Lower lobe of right lung (tissue), 2 donors: ENCODE results near the gene SLC7A1. TPM values are rescaled to one million over a fixed set of nuclear protein-coding genes. Genes with fewer than 3 reads are reported as not detected.

Experiments used
- ATAC-seq, 2 donors: fragments of 200-7000 bp; cut with Tn5 transposase; one replicate each; pipeline ENCODE4 v1.9.1; 2020 to 2022; ENCODE audit warnings: mild to moderate bottlenecking in 2 of 2, moderate library complexity in 2 of 2
- DNase-seq: peaks from one replicate; pipeline ENCODE4 v3.0.0-alpha.2; 2020
- H3K27ac ChIP-seq: fragments of 200-600 bp; one replicate; pipeline ENCODE4 v1.8.0; 2022
- H3K27me3 ChIP-seq: fragments of 200-600 bp; one replicate; pipeline ENCODE4 v1.8.0; 2022; ENCODE audit warnings: low read depth
- H3K36me3 ChIP-seq: fragments of 200-600 bp; one replicate; pipeline ENCODE4 v1.8.0; 2022; ENCODE audit warnings: mild to moderate bottlenecking
- H3K4me1 ChIP-seq: fragments of 200-600 bp; one replicate; pipeline ENCODE4 v1.8.0; 2022
- H3K4me3 ChIP-seq: fragments of 200-600 bp; one replicate; pipeline ENCODE4 v1.8.0; 2022; ENCODE audit warnings: mild to moderate bottlenecking
- H3K9me3 ChIP-seq: fragments of 200-600 bp; one replicate; pipeline ENCODE4 v1.8.0; 2022
- intact Hi-C: fragments of 100-400 bp; cut with DNase I; formaldehyde crosslinking; loops from one replicate; pipeline ENCODE4 v1.11.0; 2022
- total RNA-seq: library from RNA; stranded (reverse); fragmentation: NEBNext Ultra II Directional; extraction: Animal tissue kit (Norgen Biotek cat#: 25700); gene quantifications from one replicate; pipeline ENCODE4 v1.2.1, GENCODE V29; 2021
- TF ChIP-seq, protein P1 (sequence below): fragments of 200-600 bp; IDR thresholded peaks from one replicate; pipeline ENCODE4 v1.8.0; 2022; ENCODE audit warnings: antibody characterized with exemption, mild to moderate bottlenecking
- donor health status: DM: no; HTN: yes; CAD: no; lungs with severe emphysema.

Gene SLC7A1
- total RNA-seq, 1 donor from 2014 or later, result 19.2 TPM

DNA sequence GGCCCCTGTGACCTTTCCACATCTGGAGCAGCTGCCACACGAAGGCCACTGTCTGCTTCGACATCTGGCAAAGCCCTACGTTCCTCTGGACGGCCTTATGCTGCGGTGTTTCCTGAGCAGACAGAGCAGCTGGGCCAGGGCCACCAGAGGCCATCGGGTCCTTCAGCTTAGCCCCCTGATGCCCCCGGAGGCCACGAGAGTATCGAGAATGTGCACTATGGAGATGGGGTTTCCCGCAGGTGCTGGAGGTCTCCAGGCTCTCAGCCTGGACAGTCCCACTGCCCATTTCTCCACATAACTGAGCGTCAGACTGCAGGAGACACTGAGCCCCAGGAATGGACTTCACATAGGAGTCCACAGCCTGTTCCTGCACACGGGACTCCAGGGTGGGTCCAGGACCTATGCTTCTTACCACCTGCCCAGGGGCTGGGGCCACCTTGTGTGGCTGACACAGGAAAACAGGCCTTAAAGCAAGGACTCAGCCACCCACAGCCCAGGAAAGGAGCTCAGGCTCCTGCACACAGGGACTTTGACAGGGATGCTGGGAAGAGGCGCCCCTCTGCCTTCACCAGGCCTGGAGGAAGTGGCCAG, 80.7 kb downstream of the SLC7A1 start:
- ATAC-seq (no peak), DNase-seq (no peak)
- H3K4me3 ChIP-seq, result no peak overlapping the region
- H3K4me1 ChIP-seq, result no peaks in the 10 kb centered on the region
- H3K36me3 ChIP-seq, result peaks cover 52% of the 10 kb centered on the region
- intact Hi-C loops, result no loop called here
- TF ChIP-seq, protein P1, sequence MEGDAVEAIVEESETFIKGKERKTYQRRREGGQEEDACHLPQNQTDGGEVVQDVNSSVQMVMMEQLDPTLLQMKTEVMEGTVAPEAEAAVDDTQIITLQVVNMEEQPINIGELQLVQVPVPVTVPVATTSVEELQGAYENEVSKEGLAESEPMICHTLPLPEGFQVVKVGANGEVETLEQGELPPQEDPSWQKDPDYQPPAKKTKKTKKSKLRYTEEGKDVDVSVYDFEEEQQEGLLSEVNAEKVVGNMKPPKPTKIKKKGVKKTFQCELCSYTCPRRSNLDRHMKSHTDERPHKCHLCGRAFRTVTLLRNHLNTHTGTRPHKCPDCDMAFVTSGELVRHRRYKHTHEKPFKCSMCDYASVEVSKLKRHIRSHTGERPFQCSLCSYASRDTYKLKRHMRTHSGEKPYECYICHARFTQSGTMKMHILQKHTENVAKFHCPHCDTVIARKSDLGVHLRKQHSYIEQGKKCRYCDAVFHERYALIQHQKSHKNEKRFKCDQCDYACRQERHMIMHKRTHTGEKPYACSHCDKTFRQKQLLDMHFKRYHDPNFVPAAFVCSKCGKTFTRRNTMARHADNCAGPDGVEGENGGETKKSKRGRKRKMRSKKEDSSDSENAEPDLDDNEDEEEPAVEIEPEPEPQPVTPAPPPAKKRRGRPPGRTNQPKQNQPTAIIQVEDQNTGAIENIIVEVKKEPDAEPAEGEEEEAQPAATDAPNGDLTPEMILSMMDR, result no peak
- H3K27me3 ChIP-seq, result no peaks in the 10 kb centered on the region
- no peaks in the 10 kb centered on the region for H3K9me3 ChIP-seq
- H3K27ac ChIP-seq, result no peak overlapping the region

DNA sequence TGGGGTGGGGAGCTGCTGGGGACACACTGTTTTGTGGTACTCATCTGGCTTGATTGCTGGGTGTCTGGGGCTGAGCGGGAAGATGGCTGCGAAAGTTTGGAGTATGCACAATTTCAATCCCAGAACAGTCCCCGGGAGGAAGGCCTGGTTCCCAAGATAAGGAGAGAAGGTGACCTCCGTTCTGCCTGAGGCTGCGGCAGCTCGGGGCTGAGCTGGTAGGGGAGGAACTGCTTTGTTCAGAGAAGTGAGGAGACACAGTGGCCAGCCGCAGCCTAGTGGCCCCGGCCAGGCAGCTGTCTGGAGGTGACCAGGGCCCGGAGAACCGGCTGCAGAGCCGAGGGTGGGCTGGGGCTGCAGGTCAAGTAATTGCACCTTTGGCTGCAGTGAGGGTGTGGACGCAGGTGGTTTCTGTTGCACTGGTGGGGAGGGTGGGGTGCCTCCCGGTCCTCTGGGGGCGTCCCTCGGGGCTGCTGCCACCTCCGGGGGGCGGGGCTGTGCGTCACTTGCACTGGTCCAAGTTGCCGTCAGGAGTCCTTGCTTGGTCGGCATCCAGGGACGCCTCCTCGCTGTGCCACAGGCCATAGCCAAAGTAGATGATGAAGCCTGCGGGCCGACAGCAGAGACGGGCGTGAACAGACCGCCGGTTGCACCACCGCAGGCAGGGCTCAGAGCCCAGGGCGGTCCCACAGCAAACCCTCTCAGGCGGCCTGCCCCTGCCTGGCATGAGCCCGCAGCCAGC, 81.3 kb downstream of the SLC7A1 start:
- DNase-seq (no peak), ATAC-seq (no peak)
- intact Hi-C loops, result no loop called here
- Histone ChIP-seq H3K4me1 (no peaks in the 10 kb centered on the region), H3K4me3 (no peak overlapping the region), H3K9me3 (no peaks in the 10 kb centered on the region), H3K27me3 (no peaks in the 10 kb centered on the region), H3K36me3 (peaks cover 49% of the 10 kb centered on the region), H3K27ac (no peak overlapping the region)
- TF ChIP-seq, protein P1, result no peak

DNA sequence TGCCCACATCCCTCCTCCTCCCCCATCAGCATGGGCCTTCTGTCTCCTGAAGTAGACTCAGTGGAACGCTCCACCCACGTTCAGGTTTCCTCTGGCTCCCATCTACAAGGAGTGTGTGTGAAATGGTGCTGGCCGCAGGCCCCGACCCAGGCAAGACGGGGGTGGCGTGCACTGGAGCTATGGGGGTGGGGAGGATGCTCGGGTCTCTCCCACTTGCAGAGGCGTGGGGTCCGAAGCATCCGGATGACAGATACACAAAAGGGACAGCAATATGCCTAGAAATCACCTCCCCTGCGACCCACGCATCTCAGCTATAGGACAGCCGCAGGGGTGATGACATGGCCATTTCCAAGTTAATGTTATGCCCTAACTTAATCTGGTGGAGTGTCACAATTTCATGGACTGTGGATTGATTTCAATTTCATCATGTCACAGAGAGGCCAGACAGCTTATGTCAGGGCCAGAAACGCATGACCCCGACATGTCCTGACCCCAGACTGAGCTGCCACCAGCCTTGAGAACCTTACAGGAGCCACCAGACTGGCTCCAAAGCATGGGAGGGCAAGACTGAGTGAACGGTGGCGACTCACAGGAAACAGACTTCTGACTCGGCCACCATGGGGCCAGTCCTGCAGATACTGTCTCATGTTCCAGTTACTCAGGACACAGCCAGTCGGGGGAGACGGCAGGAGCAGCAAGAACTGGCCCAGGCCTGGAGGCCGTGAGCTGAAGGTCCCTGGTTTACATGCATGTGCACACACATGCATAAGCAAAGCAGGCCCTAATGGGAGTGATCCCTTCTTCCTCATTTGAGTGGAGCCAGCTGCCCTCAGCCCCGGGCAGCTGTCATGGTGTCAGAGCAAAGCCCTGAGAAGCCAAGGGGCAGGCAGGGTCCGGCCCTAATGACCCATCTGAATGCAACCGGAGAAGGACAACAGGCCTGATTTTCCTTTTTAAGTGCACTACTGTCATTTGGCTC, 82.2 kb downstream of the SLC7A1 start:
- H3K4me1 ChIP-seq, result no peaks in the 10 kb centered on the region
- no peaks in the 10 kb centered on the region for H3K27me3 ChIP-seq
- H3K4me3 ChIP-seq, result no peak overlapping the region
- no peak for DNase-seq
- no peaks in the 10 kb centered on the region for H3K9me3 ChIP-seq
- ATAC-seq, result no peak
- H3K36me3 ChIP-seq, result peaks cover 43% of the 10 kb centered on the region
- no peak overlapping the region for H3K27ac ChIP-seq
- intact Hi-C loops, result no loop called here
- TF ChIP-seq, protein P1, result no peak

DNA sequence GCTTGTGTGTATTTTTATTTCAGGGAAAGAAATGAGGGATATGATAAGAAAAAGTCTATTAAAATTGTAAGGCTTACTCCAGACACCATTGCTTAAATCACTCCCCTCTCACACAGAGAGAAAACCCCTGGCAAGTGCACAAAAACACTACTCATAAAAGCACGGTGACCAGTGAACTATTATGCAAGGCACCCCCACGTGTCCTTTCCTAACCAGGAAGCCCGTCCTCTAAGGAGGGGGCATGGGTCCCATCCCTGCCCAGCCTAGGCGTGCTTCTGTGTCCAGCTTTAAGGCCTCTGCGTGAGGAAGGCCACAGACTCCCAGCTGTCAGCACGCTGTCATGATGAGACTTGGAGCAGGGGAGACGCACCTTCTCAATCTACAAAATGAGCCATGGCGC, 83.5 kb downstream of the SLC7A1 start:
- intact Hi-C loops, result no loop called here
- no peak overlapping the region for H3K27ac ChIP-seq
- H3K27me3 ChIP-seq, result no peaks in the 10 kb centered on the region
- H3K4me1 ChIP-seq, result no peaks in the 10 kb centered on the region
- peaks cover 30% of the 10 kb centered on the region for H3K36me3 ChIP-seq
- no peaks in the 10 kb centered on the region for H3K9me3 ChIP-seq
- ATAC-seq, result no peak
- DNase-seq, result no peak
- TF ChIP-seq, protein P1, result no peak
- H3K4me3 ChIP-seq, result no peak overlapping the region

DNA sequence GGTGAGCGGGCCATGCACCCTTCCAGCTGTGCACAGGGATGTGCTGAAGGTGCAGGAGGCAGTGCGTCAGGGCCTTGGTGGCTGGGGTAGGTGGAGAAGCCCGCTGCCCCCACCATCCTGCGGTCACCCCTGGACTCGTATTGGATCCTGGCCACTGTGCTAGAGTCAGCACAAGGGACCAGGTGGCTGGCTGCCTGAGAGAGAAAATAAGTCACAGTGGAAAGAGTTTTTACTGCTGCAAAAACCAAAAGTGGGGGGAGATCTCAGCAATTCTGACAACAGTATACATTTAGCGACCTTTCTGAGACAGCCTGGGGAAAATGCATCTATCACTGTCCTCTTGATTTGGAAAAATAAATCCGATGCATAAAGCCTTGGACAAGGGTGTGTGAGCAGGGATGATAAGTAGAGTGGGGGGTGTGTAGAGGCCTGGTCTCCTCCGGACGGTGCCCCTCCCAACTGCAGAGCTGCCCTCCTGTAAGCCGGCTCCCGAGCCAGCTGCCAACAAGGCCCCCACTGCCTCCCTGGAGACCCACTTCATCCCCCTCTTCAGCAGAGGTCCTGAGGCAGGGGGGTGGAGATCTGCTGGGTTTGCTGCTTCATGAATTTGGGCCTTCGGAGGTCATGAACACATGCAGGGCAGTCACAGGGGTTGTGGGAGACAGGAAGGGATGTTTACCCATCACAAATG, 84.2 kb downstream of the SLC7A1 start:
- H3K27ac ChIP-seq, result no peak overlapping the region
- H3K4me3 ChIP-seq, result no peak overlapping the region
- H3K9me3 ChIP-seq, result no peaks in the 10 kb centered on the region
- no peaks in the 10 kb centered on the region for H3K27me3 ChIP-seq
- DNase-seq (no peak), ATAC-seq (no peak)
- H3K36me3 ChIP-seq, result peaks cover 23% of the 10 kb centered on the region
- no peaks in the 10 kb centered on the region for H3K4me1 ChIP-seq
- intact Hi-C loops, result no loop called here
- TF ChIP-seq, protein P1, result no peak
